RCC 7860 (cell line): ENCODE measurements around the gene CPN2.

Experiments
- DNase-seq: peaks from one replicate; pipeline ENCODE4 v3.0.0-alpha.2; 2015; ENCODE audit warnings: low spot score
- FAIRE-seq: peaks from 2 replicates; lab custom pipeline; 2012; peaks lifted over from hg19 to GRCh38; lab: Jason Lieb, UNC

The CPN2 gene

GRCh38 chr3:194381460-194381875 is 30.3 kb upstream of the CPN2 start:
- no peak for DNase-seq
- FAIRE-seq: no peak

DNA sequence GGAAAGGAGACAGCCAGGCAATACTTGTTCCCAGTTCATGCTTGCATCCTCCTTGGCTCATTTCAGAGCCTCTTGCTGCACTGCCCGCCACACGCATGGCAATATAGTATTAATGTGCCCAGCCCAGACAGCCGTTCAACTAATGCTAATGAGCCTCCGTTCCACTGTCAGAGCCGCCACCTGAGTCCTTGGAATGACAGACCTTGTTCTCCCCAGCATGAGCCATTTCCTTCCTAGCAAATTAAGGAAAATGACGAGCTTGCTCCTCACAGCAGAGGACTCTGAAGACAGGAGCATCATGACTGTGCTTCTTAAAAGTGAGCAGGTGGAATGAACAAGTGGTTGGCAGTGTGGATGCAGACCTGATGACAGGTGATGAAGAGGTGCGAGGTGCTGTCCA is 29.2 kb upstream of the CPN2 start:
- no peak for DNase-seq
- no peak for FAIRE-seq

DNA sequence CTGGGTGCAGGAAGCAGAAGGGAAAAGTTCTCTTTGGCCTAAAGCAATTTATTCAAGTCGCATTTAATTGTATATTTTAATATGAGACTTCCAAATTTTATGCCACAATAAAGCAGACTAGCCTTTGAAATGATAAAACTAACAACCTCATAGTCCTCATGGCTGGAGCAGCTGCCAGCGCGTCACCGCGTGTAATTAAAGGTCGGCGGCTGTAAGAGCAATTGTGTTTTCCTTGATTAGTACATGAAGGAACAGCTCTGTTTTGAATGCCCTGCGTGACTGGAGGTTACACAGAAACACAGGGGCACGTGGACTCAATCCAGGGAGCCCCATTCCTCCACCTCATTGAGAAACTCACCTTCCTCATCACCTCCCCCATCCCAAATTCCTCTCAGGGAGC is 28.5 kb upstream of the CPN2 start:
- FAIRE-seq: no peak
- no peak for DNase-seq

GRCh38 chr3:194379231-194379630 is 28.1 kb upstream of the CPN2 start:
- no peak for DNase-seq
- no peak for FAIRE-seq

- DNase-seq (no peak), FAIRE-seq (no peak)
Observed at GRCh38 chr3:194377708-194378107, 26.6 kb upstream of the CPN2 start.

- no peak for FAIRE-seq
- DNase-seq: no peak
Observed at GRCh38 chr3:194376241-194376560, 25.1 kb upstream of the CPN2 start.

DNA sequence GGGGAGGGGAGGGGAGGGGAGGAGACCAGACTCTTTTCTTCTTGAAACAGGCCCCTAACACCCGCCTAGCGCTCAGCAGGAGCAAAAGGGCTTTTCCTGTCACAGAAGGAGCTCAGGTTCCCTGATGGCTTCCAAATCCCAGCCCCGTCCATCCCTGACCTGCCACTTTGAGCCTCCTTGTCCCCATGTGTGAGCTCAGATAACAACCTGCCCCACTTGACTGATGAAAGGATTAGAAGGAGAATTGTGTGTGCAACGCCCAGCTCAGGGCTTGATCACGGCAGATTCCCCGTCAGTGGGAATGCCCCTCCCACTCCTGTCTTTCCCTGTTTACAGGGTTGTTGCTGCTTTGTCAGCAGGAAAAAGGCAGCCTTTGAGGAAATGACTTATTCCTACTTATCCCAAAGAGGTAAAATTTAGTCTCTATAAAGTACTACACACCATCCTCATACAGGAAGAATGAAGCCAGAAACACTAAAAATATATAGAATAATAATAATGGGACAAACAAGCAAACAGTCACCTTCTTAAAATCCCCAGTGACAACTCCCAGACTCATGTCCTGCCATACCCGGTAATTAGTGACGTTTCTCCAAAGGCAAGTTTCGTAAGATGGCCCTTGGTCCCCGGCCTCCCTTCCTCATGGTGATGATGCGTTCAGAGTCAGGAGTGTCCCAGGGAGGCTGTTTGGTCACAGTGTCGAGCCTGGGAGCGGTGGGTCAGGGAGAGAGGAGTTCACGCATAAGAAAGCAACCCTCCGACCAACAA is 24.5 kb upstream of the CPN2 start:
- no peak for FAIRE-seq
- no peak for DNase-seq

GRCh38 chr3:194374935-194375334 is 23.8 kb upstream of the CPN2 start:
- no peak for FAIRE-seq
- DNase-seq: no peak

- FAIRE-seq: no peak
- no peak for DNase-seq
Observed at GRCh38 chr3:194373899-194374298, 22.8 kb upstream of the CPN2 start.

GRCh38 chr3:194373028-194373427 is 21.9 kb upstream of the CPN2 start:
- FAIRE-seq: no peak
- DNase-seq: no peak

GRCh38 chr3:194370753-194371152 is 19.6 kb upstream of the CPN2 start:
- no peak for FAIRE-seq
- no peak for DNase-seq

DNA sequence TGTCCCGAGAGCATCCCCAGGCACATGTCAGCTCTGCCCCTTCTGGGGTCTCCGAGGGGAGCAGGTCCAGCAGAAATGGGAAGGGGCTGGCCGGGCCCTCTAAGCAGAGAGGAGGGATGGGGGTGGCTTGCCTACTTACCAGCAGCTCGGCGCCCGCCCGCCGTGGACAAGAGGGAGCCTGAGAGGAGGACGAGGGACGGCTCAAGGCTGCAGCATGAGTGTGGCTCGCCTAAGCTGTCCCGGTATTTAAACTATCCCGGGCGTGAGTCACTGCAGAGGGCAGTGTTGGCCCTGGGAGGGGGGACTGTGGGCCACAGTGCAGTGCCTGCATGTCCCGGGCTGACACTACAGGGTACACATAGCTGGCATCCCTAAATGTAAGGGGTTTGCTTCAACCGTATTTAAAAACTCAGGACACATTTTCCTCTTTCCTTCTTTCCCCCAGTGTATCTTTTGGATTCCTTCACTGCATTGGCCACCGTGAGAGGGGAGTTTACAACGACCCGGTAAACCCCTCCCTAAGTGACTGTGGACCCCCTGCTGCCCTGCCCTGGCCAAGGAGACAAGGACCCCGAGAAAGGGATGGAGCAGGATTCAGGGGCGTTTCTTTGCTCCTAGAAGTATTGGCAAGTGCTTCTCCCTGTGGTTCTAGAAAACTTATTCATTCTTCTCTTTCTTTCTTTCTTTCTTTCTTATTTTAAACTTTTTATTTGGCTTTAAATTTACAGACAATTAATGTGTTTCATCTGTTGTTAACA is 18.6 kb upstream of the CPN2 start, which contains the start of gene LRRC15:
LRRC15 (minus strand) TSS at position 222 of the 758 bp plus-strand sequence. CDS start 8,700 bp downstream, outside the sequence.
- FAIRE-seq: no peak
- DNase-seq: peak; percentile 16

- FAIRE-seq (no peak), DNase-seq (no peak)
Observed at GRCh38 chr3:194368918-194369317, 17.8 kb upstream of the CPN2 start.

GRCh38 chr3:194367992-194368841 is 17.1 kb upstream of the CPN2 start:
- DNase-seq (no peak), FAIRE-seq (no peak)

GRCh38 chr3:194365978-194366490 is 14.9 kb upstream of the CPN2 start:
- DNase-seq (no peak), FAIRE-seq (no peak)

DNA sequence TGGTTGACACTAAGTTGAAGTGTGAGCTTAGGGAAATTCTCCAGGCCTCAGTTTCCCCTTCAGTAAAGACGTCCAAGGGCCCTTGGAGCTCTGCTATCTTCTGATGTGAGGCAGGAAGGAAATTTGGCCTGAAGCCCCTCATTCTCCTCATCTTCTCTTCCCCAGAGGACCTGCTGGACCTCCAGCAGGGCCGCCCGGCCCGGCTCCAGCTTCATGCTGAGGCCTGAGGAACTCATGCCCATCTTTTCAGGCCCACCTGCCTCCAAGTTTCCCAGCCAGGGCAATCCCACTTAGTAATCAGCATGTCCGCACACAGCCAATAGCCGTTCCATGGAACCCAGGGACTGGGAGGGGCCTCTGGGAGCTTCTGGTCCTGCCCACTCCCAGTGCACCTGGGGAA is 14.4 kb upstream of the CPN2 start:
- FAIRE-seq: no peak

DNA sequence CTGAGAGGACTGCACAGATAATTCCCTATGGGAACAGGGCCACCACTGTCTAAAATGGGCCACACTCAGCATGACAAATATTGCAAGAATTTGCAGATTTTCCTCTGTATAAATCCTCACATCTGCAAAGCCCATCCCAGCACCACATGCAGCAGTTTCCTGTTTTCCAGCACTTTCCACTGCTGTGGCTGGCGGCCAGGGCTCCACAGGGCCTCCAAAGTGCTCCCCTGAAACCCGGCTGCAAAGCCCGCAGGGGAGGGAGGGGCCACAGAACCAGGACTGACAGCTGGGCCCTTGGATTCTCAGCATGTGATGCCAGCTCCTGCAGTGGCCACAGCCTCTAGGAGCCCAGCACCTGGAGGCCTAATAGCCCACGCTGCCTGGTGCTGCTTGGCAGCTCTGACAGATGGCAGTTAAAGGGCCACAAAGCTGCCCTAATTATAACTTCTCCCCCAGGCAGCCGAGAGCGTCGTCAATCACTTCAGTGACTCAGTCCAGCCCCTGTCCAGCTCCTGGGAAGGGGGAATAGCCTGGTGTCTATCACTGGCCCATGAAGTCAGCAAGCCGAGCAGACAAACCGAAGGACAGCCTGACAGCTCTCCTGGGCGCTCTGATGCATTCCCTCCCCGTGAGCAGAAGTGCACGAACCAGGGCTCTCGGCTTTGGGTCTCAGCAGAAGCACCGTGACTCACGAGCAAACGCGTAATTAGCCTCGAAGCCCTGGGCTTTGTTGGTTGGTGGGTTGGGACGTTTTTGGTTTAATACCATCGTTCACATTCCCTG is 13.7 kb upstream of the CPN2 start:
- FAIRE-seq (no peak), DNase-seq (peak; percentile 51)

More for the DNA sequence above, 14.4 kb upstream of the CPN2 start:
- no peak for DNase-seq

DNA sequence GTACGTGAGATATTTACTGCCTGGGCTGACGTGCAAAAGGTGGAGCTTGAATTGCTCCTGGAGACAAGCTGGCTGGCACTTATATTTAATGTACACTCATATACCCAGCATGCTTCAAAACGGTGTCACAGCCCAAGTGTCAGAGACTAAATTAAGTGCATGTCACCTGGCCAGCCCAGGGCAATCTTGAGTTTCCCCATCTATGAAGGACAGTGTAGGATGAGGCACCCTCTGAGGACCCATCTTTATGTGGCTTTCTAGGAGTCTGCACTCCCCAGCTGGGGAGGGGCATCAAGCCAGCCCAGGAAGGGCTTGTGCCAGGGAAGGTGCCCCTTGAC is 13.2 kb upstream of the CPN2 start:
- DNase-seq (no peak), FAIRE-seq (no peak)

GRCh38 chr3:194360568-194360967 is 9.4 kb upstream of the CPN2 start:
- DNase-seq (no peak), FAIRE-seq (no peak)

DNA sequence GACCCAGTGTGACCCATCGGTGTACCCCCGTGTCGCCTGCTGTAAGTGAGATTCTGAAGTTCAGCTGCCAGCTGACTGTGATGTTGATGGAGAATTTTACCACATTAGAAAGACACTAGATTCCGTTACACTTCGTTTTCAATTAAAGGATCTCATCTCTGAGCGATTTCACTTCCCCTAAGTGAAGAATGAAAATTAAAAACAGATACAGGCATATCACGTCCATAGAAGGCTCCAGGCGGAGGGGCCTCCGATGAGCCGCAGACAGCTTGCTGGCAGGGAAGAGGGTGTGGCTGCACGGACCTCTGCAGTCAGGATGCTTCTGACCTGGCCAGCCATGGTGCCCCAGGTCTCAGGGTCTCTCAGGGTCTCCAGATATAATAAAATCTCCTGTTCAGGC is 6.6 kb upstream of the CPN2 start:
- FAIRE-seq: no peak
- no peak for DNase-seq

DNA sequence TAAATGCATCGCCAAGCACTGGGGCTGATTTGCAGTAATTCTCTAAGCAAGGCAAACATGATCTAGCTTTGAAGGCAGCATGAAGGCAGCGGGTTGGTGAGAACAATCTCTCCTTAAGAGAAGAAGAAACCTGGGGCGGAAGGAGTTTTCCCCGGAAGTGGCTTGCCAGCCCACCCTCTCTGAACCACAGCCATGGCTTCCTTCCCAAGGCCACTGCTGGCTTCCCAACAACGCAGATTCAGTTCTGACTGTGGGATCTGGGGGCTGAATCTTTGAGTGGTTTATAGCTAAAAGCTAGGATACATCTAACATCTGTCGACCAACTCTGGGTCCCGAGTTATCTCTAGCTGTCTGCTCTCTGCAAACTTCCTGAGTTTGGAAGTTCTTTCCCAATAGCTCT is 4.3 kb upstream of the CPN2 start:
- FAIRE-seq: no peak

More for the DNA sequence above, 4.3 kb upstream of the CPN2 start:
- no peak for DNase-seq
